ENCODE results near the gene BAIAP2.
"Not testable (repeated sequence)": the region's sequence is repeated elsewhere in the genome, so short reads cannot be mapped to it uniquely, and the experiment has no call there.

BAIAP2 gene

GRCh38 chr17:81140695-81141094 is 105.7 kb downstream of the BAIAP2 start:
- no peak for DNase-seq (ENCODE audit: low read depth)

GRCh38 chr17:81142301-81143199 is 107.6 kb downstream of the BAIAP2 start:
- peak; percentile 40 for DNase-seq (ENCODE audit: low read depth)

- DNase-seq (ENCODE audit: low read depth), result no peak
These were observed 108.2 kb downstream of the BAIAP2 start for GRCh38 chr17:81143200-81143527.

GRCh38 chr17:81143717-81144422 is 108.9 kb downstream of the BAIAP2 start:
- DNase-seq (ENCODE audit: low read depth), result no peak

GRCh38 chr17:81144423-81144781 is 109.5 kb downstream of the BAIAP2 start:
- DNase-seq (ENCODE audit: low read depth), result no peak

- not testable (repeated sequence) for DNase-seq (ENCODE audit: low read depth)
These were observed 111.3 kb downstream of the BAIAP2 start for GRCh38 chr17:81146208-81146607.

GRCh38 chr17:81147701-81148100 is 112.8 kb downstream of the BAIAP2 start:
- DNase-seq (ENCODE audit: low read depth), result no peak

GRCh38 chr17:81148571-81148970 is 113.6 kb downstream of the BAIAP2 start:
- no peak for DNase-seq (ENCODE audit: low read depth)

- DNase-seq (ENCODE audit: low read depth), result no peak
These were observed 114.1 kb downstream of the BAIAP2 start for GRCh38 chr17:81148986-81149533.

GRCh38 chr17:81150377-81151077 is 115.6 kb downstream of the BAIAP2 start:
- no peak for DNase-seq (ENCODE audit: low read depth)

- DNase-seq (ENCODE audit: low read depth), result no peak
These were observed 116.3 kb downstream of the BAIAP2 start for GRCh38 chr17:81151278-81151677.

- no peak for DNase-seq (ENCODE audit: low read depth)
These were observed 117.4 kb downstream of the BAIAP2 start for GRCh38 chr17:81152288-81152828.

- DNase-seq (ENCODE audit: low read depth), result no peak
These were observed 118.4 kb downstream of the BAIAP2 start for GRCh38 chr17:81153340-81153803.

- not testable (repeated sequence) for DNase-seq (ENCODE audit: low read depth)
These were observed 119.1 kb downstream of the BAIAP2 start for GRCh38 chr17:81154016-81154415.

- DNase-seq (ENCODE audit: low read depth), result no peak
These were observed 120.0 kb downstream of the BAIAP2 start for GRCh38 chr17:81154961-81155360.

GRCh38 chr17:81156866-81157805 is 122.2 kb downstream of the BAIAP2 start:
- DNase-seq (ENCODE audit: low read depth), result no peak

GRCh38 chr17:81157848-81158687 is 123.1 kb downstream of the BAIAP2 start:
- DNase-seq (ENCODE audit: low read depth), result no peak

GRCh38 chr17:81158688-81159590 is 124.0 kb downstream of the BAIAP2 start:
- no peak for DNase-seq (ENCODE audit: low read depth)

Measured in activated T-cell treated with anti-CD3 and anti-CD28 coated beads for 1 hour (primary cell).